ENCODE measurements around the gene RIMBP2. TPM values are rescaled to one million over a fixed set of nuclear protein-coding genes. Genes with fewer than 3 reads are reported as not detected.

Gene RIMBP2
- total and polyA plus RNA-seq, 2 experiments from 2014 or later, result not detected

- Histone ChIP-seq H3K9ac (no peak overlapping the region), H2AFZ (no peak overlapping the region), H3K36me3 (ENCODE audit: low read depth) (no peaks in the 10 kb centered on the region), H3K27ac (no peak overlapping the region), H4K20me1 (ENCODE audit: insufficient read depth) (no peaks in the 10 kb centered on the region), H3K4me3 (no peak overlapping the region), H3K27me3 (replicated peaks; ENCODE audit: insufficient read depth) (no peaks in the 10 kb centered on the region), H3K9me2 (ENCODE audit: insufficient read depth) (no peaks in the 10 kb centered on the region), H3K4me2 (ENCODE audit: unreplicated experiment) (no peak overlapping the region), H3K4me1 (ENCODE audit: insufficient read depth) (no peaks in the 10 kb centered on the region), H3F3A (ENCODE audit: insufficient read depth) (no peaks in the 10 kb centered on the region), H3K79me2 (ENCODE audit: insufficient read depth) (no peaks in the 10 kb centered on the region), H3K9me3 (ENCODE audit: low read depth) (no peaks in the 10 kb centered on the region)
- WGBS, 2 experiments (ENCODE audit: low coverage in 1 of 2, low lambda C conversion rate in 2 of 2, missing lambda C conversion rate in 2 of 2), result 27 to 31% methylated on average over 6 of the region's 6 CpGs
- in situ Hi-C loops (cut with MboI), result no loop called here
- no peak for DNase-seq
- no peak for TF ChIP-seq EZH2phosphoT487 (IDR thresholded peaks at IDR 0.05; ENCODE audit: insufficient read depth, low read depth)
- TF ChIP-seq EZH2 (IDR thresholded peaks at IDR 0.05; ENCODE audit: insufficient read depth, poor library complexity, severe bottlenecking), result no peak
These were observed 294.2 kb downstream of the RIMBP2 start for GRCh38 chr12:130421896-130422295.

GRCh38 chr12:130420071-130420470 is 296.0 kb downstream of the RIMBP2 start:
- Histone ChIP-seq H3K27ac (no peak overlapping the region), H3K9me2 (ENCODE audit: insufficient read depth) (no peaks in the 10 kb centered on the region), H2AFZ (no peak overlapping the region), H3K9me3 (ENCODE audit: low read depth) (no peaks in the 10 kb centered on the region), H3K9ac (no peak overlapping the region), H3K4me3 (no peak overlapping the region), H3K27me3 (replicated peaks; ENCODE audit: insufficient read depth) (no peaks in the 10 kb centered on the region), H3F3A (ENCODE audit: insufficient read depth) (no peaks in the 10 kb centered on the region), H4K20me1 (ENCODE audit: insufficient read depth) (no peaks in the 10 kb centered on the region), H3K4me2 (ENCODE audit: unreplicated experiment) (no peak overlapping the region), H3K36me3 (ENCODE audit: low read depth) (no peaks in the 10 kb centered on the region), H3K4me1 (ENCODE audit: insufficient read depth) (no peaks in the 10 kb centered on the region), H3K79me2 (ENCODE audit: insufficient read depth) (no peaks in the 10 kb centered on the region)
- DNase-seq, result no peak
- TF ChIP-seq EZH2phosphoT487 (IDR thresholded peaks at IDR 0.05; ENCODE audit: insufficient read depth, low read depth), result no peak
- TF ChIP-seq EZH2 (IDR thresholded peaks at IDR 0.05; ENCODE audit: insufficient read depth, poor library complexity, severe bottlenecking), result no peak
- in situ Hi-C loops (cut with MboI), result no loop called here
- WGBS, 2 experiments (ENCODE audit: low coverage in 1 of 2, low lambda C conversion rate in 2 of 2, missing lambda C conversion rate in 2 of 2), result 28 to 34% methylated on average over 4 of the region's 4 CpGs

GRCh38 chr12:130419116-130419515 is 297.0 kb downstream of the RIMBP2 start:
- Histone ChIP-seq H3K27me3 (replicated peaks; ENCODE audit: insufficient read depth) (no peaks in the 10 kb centered on the region), H2AFZ (no peak overlapping the region), H3K4me2 (ENCODE audit: unreplicated experiment) (no peak overlapping the region), H3K4me1 (ENCODE audit: insufficient read depth) (no peaks in the 10 kb centered on the region), H3K9ac (no peak overlapping the region), H3F3A (ENCODE audit: insufficient read depth) (no peaks in the 10 kb centered on the region), H3K4me3 (no peak overlapping the region), H4K20me1 (ENCODE audit: insufficient read depth) (no peaks in the 10 kb centered on the region), H3K9me2 (ENCODE audit: insufficient read depth) (no peaks in the 10 kb centered on the region), H3K79me2 (ENCODE audit: insufficient read depth) (no peaks in the 10 kb centered on the region), H3K9me3 (ENCODE audit: low read depth) (no peaks in the 10 kb centered on the region), H3K27ac (no peak overlapping the region), H3K36me3 (ENCODE audit: low read depth) (no peaks in the 10 kb centered on the region)
- in situ Hi-C loops (cut with MboI), result no loop called here
- WGBS, 2 experiments (ENCODE audit: low coverage in 1 of 2, low lambda C conversion rate in 2 of 2, missing lambda C conversion rate in 2 of 2), result 24 to 27% methylated on average over 6 of the region's 6 CpGs
- DNase-seq, result no peak
- TF ChIP-seq EZH2phosphoT487 (IDR thresholded peaks at IDR 0.05; ENCODE audit: insufficient read depth, low read depth) (no peak), EZH2 (IDR thresholded peaks at IDR 0.05; ENCODE audit: insufficient read depth, poor library complexity, severe bottlenecking) (no peak)

DNA sequence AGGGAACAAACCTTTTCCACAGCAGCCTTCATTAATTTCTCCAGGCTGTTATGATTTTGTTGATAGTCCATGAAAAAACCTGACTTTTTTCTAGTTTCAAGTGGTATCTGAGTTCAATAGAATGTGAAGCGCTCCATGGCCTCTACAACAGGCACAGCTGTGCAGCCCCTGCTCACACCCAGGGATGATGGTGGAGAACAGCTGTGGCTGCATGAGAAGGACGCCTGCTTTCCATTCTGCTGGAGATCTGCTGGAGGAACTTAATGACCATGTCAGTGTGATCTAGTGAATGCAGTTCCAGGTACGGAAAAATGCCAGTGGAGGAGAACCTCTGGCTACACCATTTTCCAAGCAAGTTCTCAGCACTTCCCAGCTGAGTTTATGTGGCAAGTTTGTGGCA is 297.8 kb downstream of the RIMBP2 start:
- no peak for DNase-seq
- in situ Hi-C loops (cut with MboI), result no loop called here

GRCh38 chr12:130414381-130414780 is 301.7 kb downstream of the RIMBP2 start:
- WGBS, 2 experiments (ENCODE audit: low coverage in 1 of 2, low lambda C conversion rate in 2 of 2, missing lambda C conversion rate in 2 of 2), result 38 to 44% methylated on average over 7 of the region's 7 CpGs
- Histone ChIP-seq H3K4me1 (ENCODE audit: insufficient read depth) (no peaks in the 10 kb centered on the region), H4K20me1 (ENCODE audit: insufficient read depth) (no peaks in the 10 kb centered on the region), H3K4me3 (no peak overlapping the region), H3K27ac (no peak overlapping the region), H3F3A (ENCODE audit: insufficient read depth) (no peaks in the 10 kb centered on the region), H3K36me3 (ENCODE audit: low read depth) (no peaks in the 10 kb centered on the region), H3K9me2 (ENCODE audit: insufficient read depth) (no peaks in the 10 kb centered on the region), H3K9me3 (ENCODE audit: low read depth) (no peaks in the 10 kb centered on the region), H3K27me3 (replicated peaks; ENCODE audit: insufficient read depth) (no peaks in the 10 kb centered on the region), H3K9ac (no peak overlapping the region), H2AFZ (no peak overlapping the region), H3K79me2 (ENCODE audit: insufficient read depth) (no peaks in the 10 kb centered on the region), H3K4me2 (ENCODE audit: unreplicated experiment) (no peak overlapping the region)
- in situ Hi-C loops (cut with MboI), result no loop called here
- DNase-seq, result no peak
- TF ChIP-seq EZH2phosphoT487 (IDR thresholded peaks at IDR 0.05; ENCODE audit: insufficient read depth, low read depth), result no peak
- TF ChIP-seq EZH2 (IDR thresholded peaks at IDR 0.05; ENCODE audit: insufficient read depth, poor library complexity, severe bottlenecking), result no peak

More for the DNA sequence above, 297.8 kb downstream of the RIMBP2 start:
- WGBS, 2 experiments (ENCODE audit: low coverage in 1 of 2, low lambda C conversion rate in 2 of 2, missing lambda C conversion rate in 2 of 2), result 32 to 39% methylated on average over 3 of the region's 3 CpGs
- Histone ChIP-seq H3K9ac (no peak overlapping the region), H3K36me3 (ENCODE audit: low read depth) (no peaks in the 10 kb centered on the region), H3K27me3 (replicated peaks; ENCODE audit: insufficient read depth) (no peaks in the 10 kb centered on the region), H3K4me1 (ENCODE audit: insufficient read depth) (no peaks in the 10 kb centered on the region), H3F3A (ENCODE audit: insufficient read depth) (no peaks in the 10 kb centered on the region), H3K4me2 (ENCODE audit: unreplicated experiment) (no peak overlapping the region), H3K9me3 (ENCODE audit: low read depth) (no peaks in the 10 kb centered on the region), H3K79me2 (ENCODE audit: insufficient read depth) (no peaks in the 10 kb centered on the region), H2AFZ (no peak overlapping the region), H3K27ac (no peak overlapping the region), H3K4me3 (no peak overlapping the region), H4K20me1 (ENCODE audit: insufficient read depth) (no peaks in the 10 kb centered on the region), H3K9me2 (ENCODE audit: insufficient read depth) (no peaks in the 10 kb centered on the region)
- TF ChIP-seq EZH2phosphoT487 (IDR thresholded peaks at IDR 0.05; ENCODE audit: insufficient read depth, low read depth), result no peak
- no peak for TF ChIP-seq EZH2 (IDR thresholded peaks at IDR 0.05; ENCODE audit: insufficient read depth, poor library complexity, severe bottlenecking)
